Hepatocyte (in vitro differentiated cells): ENCODE measurements around the gene LRP4. TPM values are rescaled to one million over a fixed set of nuclear protein-coding genes. Genes with fewer than 3 reads are reported as not detected.

Experiments used
- DNase-seq: peaks from one replicate; pipeline ENCODE4 v3.0.0-alpha.2; 2016; ENCODE audit warnings: low spot score
- H2AFZ ChIP-seq: fragments of 200-600 bp; sonication (generic); 2 replicates; pipeline ENCODE4 v1.6.0; 2016; ENCODE audit warnings: antibody characterized with exemption, mild to moderate bottlenecking
- H3K27ac ChIP-seq: fragments of 200-600 bp; sonication (generic); 2 replicates; pipeline ENCODE4 v1.5.1; 2016; ENCODE audit warnings: mild to moderate bottlenecking
- H3K27me3 ChIP-seq: fragments of 200-600 bp; sonication (generic); 2 replicates; pipeline ENCODE4 v1.6.1; 2016
- H3K36me3 ChIP-seq: fragments of 200-600 bp; sonication (generic); replicated peaks from 2 replicates; pipeline ENCODE4 v1.5.1; 2016; ENCODE audit warnings: low read depth; ENCODE audit not compliant: insufficient read depth
- H3K4me1 ChIP-seq: fragments of 200-600 bp; sonication (generic); 2 replicates; pipeline ENCODE4 v1.5.1; 2016; ENCODE audit warnings: mild to moderate bottlenecking, moderate library complexity; ENCODE audit not compliant: insufficient read depth
- H3K4me2 ChIP-seq: fragments of 200-600 bp; sonication (generic); 2 replicates; pipeline ENCODE4 v1.6.0; 2016
- H3K4me3 ChIP-seq: fragments of 200-600 bp; sonication (generic); 2 replicates; pipeline ENCODE4 v1.5.1; 2016; ENCODE audit warnings: mild to moderate bottlenecking
- H3K79me2 ChIP-seq: fragments of 200-600 bp; sonication (generic); 2 replicates; pipeline ENCODE4 v1.6.0; 2017; ENCODE audit warnings: mild to moderate bottlenecking
- H3K9me2 ChIP-seq: fragments of 200-600 bp; sonication (generic); replicated peaks from 2 replicates; pipeline ENCODE4 v1.6.0; 2017; ENCODE audit warnings: mild to moderate bottlenecking; ENCODE audit not compliant: insufficient read depth
- H3K9me3 ChIP-seq: fragments of 200-600 bp; sonication (generic); 2 replicates; pipeline ENCODE4 v1.5.1; 2016; ENCODE audit warnings: low read depth, mild to moderate bottlenecking
- H4K20me1 ChIP-seq: fragments of 200-600 bp; sonication (generic); 2 replicates; pipeline ENCODE4 v1.6.0; 2016; ENCODE audit warnings: mild to moderate bottlenecking; ENCODE audit not compliant: insufficient read depth, poor library complexity, severe bottlenecking
- EZH2 ChIP-seq: fragments of 200-600 bp; sonication (generic); IDR thresholded peaks from 2 replicates; pipeline ENCODE4 v1.6.1; 2016; ENCODE audit warnings: antibody characterized with exemption, mild to moderate bottlenecking, borderline replicate concordance
- EZH2phosphoT487 ChIP-seq: fragments of 200-600 bp; sonication (generic); IDR thresholded peaks from one replicate; pipeline ENCODE4 v1.6.1; 2018; ENCODE audit warnings: antibody characterized with exemption, mild to moderate bottlenecking, low read depth, moderate library complexity; ENCODE audit not compliant: unreplicated experiment, severe bottlenecking
- WGBS: methylation state at CpG from one replicate; pipeline ENCODE4 v1.1.6; 2016; ENCODE audit warnings: low lambda C conversion rate; ENCODE audit errors: missing lambda C conversion rate; 5-methylcytosine and 5-hydroxymethylcytosine counted together
- polyA plus RNA-seq: library from polyadenylated mRNA; unstranded; fragments of >200 nt; fragmentation: Nextera tagmentation; extraction: Ambion mirVana; gene quantifications from 2 replicates; pipeline ENCODE4 v1.2.1, GENCODE V29; 2016
- total RNA-seq: library from RNA; depleted of rRNA; stranded (reverse); fragments of >200 nt; gene quantifications from 2 replicates; pipeline ENCODE4 v1.2.3, GENCODE V29; 2014
- TF ChIP-seq, protein P1 (sequence below): fragments of 200-600 bp; sonication (generic); IDR thresholded peaks from 2 replicates; pipeline ENCODE4 v1.5.1; 2016; ENCODE audit warnings: antibody characterized with exemption, mild to moderate bottlenecking; ENCODE audit not compliant: poor library complexity

The LRP4 gene
- total and polyA plus RNA-seq, 2 experiments from 2014 or later, result 6.4 to 8.0 TPM

DNA sequence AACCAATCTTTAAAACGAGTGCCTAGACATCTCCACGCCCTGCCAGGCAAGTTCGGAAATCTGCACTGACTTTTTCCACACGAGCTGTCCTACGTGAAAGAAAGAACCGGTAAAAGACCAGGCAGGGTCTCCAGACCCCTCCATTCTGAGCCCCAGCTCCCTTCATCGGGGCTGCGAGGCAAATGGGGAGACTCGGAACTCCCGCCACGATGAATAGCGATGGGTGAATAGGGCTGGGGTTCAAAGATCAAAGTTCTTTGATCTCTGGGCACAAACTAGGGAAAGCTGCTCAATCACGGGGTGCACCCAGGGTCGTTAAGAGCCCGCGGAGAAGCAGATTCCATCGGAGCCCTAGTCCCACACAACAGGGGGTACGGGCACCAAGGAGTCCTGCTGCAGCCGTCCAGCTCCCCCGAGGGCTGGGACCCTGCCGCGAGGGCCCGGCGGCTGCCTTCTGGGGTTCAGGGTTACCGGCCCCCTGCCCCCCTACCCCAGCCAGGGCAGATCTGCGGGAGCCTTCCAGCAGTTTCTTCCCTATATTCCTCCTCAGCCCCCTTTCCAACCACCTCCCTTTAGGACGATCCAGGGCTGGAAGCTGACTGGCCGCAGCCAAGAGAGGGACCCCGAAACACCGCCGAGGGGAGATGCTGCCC lies 1.1 kb downstream of the LRP4 start:
- no peaks in the 10 kb centered on the region for H3K36me3 ChIP-seq
- TF ChIP-seq, protein P1, sequence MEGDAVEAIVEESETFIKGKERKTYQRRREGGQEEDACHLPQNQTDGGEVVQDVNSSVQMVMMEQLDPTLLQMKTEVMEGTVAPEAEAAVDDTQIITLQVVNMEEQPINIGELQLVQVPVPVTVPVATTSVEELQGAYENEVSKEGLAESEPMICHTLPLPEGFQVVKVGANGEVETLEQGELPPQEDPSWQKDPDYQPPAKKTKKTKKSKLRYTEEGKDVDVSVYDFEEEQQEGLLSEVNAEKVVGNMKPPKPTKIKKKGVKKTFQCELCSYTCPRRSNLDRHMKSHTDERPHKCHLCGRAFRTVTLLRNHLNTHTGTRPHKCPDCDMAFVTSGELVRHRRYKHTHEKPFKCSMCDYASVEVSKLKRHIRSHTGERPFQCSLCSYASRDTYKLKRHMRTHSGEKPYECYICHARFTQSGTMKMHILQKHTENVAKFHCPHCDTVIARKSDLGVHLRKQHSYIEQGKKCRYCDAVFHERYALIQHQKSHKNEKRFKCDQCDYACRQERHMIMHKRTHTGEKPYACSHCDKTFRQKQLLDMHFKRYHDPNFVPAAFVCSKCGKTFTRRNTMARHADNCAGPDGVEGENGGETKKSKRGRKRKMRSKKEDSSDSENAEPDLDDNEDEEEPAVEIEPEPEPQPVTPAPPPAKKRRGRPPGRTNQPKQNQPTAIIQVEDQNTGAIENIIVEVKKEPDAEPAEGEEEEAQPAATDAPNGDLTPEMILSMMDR, result no peak
- TF ChIP-seq EZH2 (no peak), EZH2phosphoT487 (no peak)
- 2% methylated on average over 30 of the region's 31 CpGs for WGBS
- peaks cover 25% of the 10 kb centered on the region for H3K79me2 ChIP-seq
- no peak for DNase-seq
- peak overlapping the region; percentile 54 for H2AFZ ChIP-seq
- no peaks in the 10 kb centered on the region for H3K27me3 ChIP-seq
- H3K4me2 ChIP-seq, result peak overlapping the region; percentile 98
- H3K27ac ChIP-seq, result peak overlapping the region; percentile 21
- H4K20me1 ChIP-seq, result no peaks in the 10 kb centered on the region
- no peaks in the 10 kb centered on the region for H3K9me2 ChIP-seq
- peaks cover 30% of the 10 kb centered on the region for H3K4me1 ChIP-seq
- peak overlapping the region; percentile 88 for H3K4me3 ChIP-seq
- H3K9me3 ChIP-seq, result no peaks in the 10 kb centered on the region

DNA sequence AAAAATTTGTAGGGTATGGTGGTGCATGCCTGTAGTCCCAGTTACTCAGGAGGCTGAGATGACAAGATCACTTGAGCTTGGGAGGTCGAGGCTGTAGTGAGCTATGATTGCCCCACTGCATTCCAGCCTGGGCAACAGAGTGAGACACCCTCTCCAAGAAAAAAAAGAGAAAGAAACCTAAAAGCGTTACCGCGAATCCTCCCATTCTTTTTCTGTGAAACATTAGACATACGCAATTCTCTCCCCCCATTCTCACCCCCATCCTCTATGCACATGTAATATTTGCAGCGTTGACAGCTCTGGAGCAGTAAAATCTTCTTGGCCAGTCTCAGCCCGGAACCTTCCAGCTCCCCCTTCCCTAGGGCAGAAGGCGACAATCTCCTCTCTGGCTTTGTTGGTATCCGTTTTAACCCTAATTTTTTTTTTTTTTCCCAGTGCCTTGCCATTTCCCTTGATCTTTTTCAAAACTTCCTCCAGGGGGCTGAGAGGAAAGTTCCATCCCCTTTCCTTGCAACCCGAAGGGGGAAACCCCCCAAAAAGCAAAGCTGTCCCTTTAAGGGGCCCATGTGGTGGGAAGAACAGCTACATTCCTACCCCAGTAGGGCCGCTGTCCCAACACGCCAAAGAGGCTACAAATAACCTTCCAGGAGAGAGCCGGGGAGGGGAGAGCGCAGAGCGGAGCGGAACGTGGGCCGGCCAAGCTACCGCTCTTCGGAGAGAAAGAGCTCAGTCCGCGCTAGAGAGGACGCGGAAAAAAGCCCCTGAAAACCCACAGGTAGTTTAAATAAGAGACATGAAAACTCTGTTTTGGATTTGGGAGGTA lies 1.9 kb downstream of the LRP4 start:
- Histone ChIP-seq H4K20me1 (no peaks in the 10 kb centered on the region), H3K4me1 (peaks cover 31% of the 10 kb centered on the region), H3K9me2 (no peaks in the 10 kb centered on the region), H3K27ac (peak overlapping the region; percentile 21), H3K27me3 (no peaks in the 10 kb centered on the region), H3K9me3 (no peaks in the 10 kb centered on the region), H2AFZ (peak overlapping the region; percentile 54), H3K79me2 (peaks cover 32% of the 10 kb centered on the region), H3K36me3 (no peaks in the 10 kb centered on the region), H3K4me2 (peak overlapping the region; percentile 98), H3K4me3 (peak overlapping the region; percentile 88)
- 9% methylated on average over 24 of the region's 24 CpGs for WGBS
- peak; percentile 77 for DNase-seq
- no peak for TF ChIP-seq EZH2
- TF ChIP-seq, protein P1, result peak; percentile 31

DNA sequence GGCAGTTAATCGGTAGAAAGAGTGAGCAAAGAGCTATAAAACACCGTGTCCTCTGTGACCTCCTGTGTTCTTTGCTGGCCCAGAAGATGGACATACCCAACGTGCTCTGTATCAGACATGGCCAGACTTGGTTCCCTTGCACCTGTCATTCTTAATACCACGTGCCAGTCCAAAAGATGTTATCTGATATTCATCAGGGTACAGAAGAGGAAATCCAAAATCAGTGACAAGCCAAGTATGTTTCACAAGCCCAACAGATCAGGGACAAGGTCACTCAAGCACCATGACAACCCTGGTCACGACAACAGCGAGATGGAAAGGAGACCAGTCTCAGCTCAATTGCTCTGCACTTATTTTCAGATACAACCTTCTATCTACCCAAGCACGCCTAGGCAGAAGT lies 3.4 kb downstream of the LRP4 start:
- Histone ChIP-seq H3K27me3 (no peaks in the 10 kb centered on the region), H3K27ac (no peak overlapping the region)
- 85% methylated on average over 7 of the region's 7 CpGs for WGBS

More for the DNA sequence above, 3.4 kb downstream of the LRP4 start:
- Histone ChIP-seq H3K36me3 (no peaks in the 10 kb centered on the region), H3K4me1 (peaks cover 31% of the 10 kb centered on the region), H3K4me3 (no peak overlapping the region), H4K20me1 (no peaks in the 10 kb centered on the region), H3K4me2 (peak overlapping the region; percentile 12), H2AFZ (no peak overlapping the region), H3K79me2 (peaks cover 44% of the 10 kb centered on the region), H3K9me3 (no peaks in the 10 kb centered on the region), H3K9me2 (no peaks in the 10 kb centered on the region)
- no peak for DNase-seq
- TF ChIP-seq, protein P1, result no peak
- TF ChIP-seq EZH2 (no peak), EZH2phosphoT487 (no peak)
